HG03066 (cell line): ENCODE measurements around the gene UNC13B.
"Not testable (repeated sequence)": the region's sequence is repeated elsewhere in the genome, so short reads cannot be mapped to it uniquely, and the experiment has no call there.

Experiments used
- ATAC-seq: cut with Tn5 transposase; IDR thresholded peaks from one replicate; pipeline ENCODE4 v1.9.1; 2021; ENCODE audit warnings: low read depth; ENCODE audit not compliant: unreplicated experiment

UNC13B gene

DNA sequence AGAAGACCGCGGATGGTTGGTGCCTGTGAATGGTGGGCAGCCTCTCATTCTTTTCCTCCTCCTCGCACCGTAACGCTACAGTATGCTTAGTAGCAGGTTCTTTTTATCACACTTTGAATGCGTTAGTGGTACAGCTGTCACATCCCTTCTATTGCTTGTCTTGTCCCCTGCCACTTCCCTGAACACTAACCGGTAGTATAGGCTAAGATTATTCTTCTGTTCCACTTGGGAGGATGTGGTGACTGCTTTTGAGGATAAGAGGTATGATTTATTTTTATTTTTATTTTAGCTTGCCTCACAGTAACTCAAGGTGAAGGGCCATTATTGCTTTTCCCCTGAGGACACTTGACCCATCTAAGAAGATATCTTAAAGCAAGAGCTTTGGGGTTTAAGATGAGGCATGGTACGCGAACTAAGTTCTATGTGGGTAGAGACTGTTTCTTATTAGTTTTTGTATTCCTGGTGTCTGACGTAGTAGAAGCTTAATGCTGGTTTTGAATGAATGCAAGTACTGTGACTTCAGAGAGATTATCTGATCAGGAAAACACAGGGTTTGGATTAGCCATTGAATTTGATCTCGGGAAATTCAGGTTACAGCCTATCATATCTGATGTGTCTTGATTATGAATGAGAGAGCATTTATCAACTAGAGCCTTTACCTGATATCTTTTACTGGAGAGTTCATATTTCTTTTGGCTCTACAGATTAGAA lies 951 bp downstream of the UNC13B start:
- ATAC-seq: no peak

GRCh38 chr9:35163413-35163812 lies 1.6 kb downstream of the UNC13B start:
- no peak for ATAC-seq

DNA sequence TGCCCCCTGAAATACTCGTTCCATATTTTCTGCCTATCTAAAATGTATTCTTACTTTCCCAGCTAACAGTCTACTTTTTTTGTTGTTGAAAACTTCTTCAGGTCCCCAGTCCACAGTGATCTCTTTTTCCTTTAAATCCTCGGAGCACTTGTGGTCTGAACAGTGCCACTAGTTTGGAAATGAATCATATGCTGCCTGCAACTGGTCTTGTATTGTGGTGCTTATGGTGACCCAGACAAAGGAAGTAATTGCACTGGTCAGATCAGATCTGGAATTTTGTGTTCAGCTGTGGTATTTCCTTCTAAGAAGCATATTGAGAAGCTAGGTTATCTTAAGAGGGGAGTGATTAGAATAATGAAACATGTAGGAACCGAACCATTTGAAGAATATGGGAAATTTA lies 2.9 kb downstream of the UNC13B start:
- ATAC-seq: no peak

DNA sequence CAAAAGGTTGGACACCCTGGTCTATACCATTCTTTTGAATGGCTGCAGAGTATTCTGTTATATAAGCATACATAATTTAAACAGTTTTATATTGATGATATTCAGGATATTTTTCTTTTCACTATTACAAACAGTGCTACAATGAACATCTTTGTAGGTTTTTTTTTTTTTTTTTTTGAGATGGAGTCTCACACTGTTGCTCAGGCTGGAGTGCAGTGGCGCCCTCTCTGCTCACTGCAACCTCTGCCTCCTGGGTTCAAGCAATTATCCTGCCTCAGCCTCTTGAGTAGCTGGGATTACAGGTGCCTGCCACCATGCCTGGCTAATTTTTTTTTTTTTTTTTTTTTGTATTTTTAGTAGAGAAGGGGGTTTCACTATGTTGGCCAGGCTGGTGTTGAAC lies 5.6 kb downstream of the UNC13B start:
- ATAC-seq: not testable (repeated sequence)

DNA sequence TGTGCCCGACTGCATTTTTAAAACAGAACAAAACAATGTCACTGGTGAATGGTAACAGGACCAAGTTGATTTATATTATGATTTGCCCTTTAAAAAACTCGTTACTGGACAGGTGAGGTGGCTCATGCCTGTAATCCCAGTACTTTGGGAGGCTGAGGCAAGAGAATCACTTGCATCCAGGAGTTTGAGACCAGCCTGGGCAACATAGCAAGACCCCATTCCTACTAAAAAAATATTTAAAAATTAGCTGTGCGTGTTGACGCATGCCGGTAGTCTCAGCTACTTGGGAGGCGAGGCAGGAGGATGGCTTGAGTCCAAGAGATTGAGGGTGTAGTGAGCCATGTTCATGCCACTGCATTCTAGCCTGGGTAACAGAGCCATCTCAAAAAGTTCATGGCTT lies 7.2 kb downstream of the UNC13B start:
- ATAC-seq: no peak

- ATAC-seq: no peak
Observed at GRCh38 chr9:35172878-35173277, 11.1 kb downstream of the UNC13B start.

- no peak for ATAC-seq
Observed at GRCh38 chr9:35177520-35177919, 15.7 kb downstream of the UNC13B start.

DNA sequence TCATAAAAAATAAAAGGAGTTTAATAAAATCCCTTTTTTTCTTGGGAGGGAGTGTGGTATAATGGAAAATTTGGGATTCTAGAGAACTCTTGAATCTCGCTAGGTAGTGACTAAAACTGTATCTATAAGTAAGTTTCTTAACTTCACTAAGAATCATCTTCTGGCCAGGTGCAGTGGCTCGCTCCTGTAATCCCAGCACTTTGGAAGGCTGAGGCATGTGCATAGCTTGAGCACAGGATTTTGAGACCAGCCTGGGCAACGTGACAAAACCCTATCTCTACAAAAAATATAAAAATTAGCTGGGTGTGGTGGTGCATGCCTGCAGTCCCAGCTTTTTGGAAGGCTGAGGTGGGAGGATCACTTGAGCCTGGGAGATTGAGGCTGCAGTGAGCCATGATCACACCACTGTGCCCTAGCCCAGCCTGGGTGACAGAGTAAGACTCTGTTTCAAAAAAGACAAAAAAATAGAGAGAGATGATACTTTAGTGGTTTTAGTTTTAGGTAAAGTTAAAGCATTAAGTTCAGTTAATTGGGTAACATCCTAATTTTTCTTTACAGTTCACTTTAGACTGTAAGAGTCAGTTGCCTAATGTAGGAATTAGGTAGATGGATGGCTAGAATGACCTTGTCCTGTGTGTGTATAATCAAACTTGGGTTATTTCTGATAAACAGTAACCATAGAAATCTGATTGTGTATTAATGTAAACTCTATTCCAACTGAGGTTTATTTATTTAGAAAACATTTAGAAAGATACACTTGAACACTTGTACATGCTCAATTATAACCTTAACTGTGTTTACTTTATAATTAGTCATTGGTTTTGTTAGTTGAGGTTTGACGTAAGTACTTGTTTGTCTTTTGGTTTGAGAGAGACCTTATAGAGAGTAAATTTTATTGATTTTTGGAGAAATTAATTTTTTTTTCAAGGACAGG lies 17.8 kb downstream of the UNC13B start:
- no peak for ATAC-seq

DNA sequence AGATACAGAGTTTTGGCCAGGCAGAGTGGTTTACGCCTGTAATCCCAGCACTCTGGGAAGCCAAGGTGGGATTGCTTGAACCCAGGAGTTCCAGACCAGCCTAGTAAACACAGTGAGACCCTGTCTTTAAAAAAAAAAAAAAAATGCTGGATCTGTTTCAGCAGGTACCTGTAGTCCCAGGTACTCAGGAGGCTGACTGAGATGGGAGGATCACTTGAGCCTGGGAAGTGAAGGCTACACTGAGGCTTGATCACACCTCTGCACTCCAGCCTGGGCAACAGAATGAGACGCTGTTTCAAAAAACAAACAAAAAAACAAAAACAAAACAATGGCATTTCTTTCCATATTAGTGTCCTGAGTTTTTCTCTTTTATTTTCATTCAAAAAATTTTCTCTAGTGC lies 19.0 kb downstream of the UNC13B start:
- no peak for ATAC-seq

DNA sequence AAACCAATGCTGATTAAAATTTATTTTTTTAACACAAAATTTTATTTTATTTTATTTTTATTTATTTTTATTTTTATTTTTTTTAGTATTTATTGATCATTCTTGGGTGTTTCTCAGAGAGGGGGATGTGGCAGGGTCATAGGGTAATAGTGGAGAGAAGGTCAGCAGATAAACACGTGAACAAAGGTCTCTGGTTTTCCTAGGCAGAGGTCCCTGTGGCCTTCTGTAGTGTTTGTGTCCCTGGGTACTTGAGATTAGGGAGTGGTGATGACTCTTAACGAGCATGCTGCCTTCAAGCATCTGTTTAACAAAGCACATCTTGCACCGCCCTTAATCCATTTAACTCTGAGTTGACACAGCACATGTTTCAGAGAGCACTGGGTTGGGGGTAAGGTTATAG lies 20.6 kb downstream of the UNC13B start:
- ATAC-seq: not testable (repeated sequence)

- ATAC-seq: not testable (repeated sequence)
Observed at GRCh38 chr9:35182996-35183754, 21.4 kb downstream of the UNC13B start.

- ATAC-seq: not testable (repeated sequence)
Observed at GRCh38 chr9:35183755-35184480, 22.1 kb downstream of the UNC13B start.

DNA sequence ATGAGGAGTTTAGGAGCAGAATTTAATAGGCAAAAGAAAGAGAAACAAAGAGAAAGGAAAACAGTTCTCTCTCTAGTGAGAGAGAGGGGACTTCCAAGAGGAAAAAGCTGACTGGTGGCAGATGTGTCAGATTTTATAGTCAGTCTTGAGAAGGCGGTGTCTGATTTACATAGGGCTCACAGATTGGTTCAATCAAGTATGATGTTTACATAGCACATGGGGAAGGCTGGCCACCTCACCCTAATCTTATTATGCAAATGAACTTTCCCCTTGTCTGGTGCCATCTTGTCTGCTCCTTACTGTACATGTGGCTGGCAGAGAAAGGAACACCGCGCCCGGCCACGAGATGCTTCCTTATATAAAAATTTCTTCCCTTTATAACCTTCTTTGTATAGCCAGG lies 24.7 kb downstream of the UNC13B start:
- no peak for ATAC-seq

- no peak for ATAC-seq
Observed at GRCh38 chr9:35190203-35190602, 28.4 kb downstream of the UNC13B start.

DNA sequence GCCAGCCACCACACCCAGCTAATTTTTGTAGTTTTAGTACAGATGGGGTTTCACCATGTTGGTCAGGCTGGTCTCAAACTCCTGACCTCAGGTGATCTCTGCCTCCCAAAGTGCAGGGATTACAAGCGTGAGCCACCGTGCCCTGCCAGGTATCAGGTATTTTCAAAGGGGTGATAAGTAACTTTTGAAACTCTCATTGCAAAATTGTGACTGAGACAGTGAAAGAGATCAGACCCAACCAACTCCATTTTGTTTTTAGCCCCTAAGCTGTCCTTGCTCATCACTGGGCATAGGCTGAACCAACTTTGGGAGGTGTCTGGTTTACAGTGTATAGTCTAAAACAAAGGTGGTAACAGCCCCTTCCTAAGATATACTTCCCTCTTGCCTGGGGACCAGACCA lies 29.3 kb downstream of the UNC13B start:
- ATAC-seq: no peak

GRCh38 chr9:35193762-35194161 lies 32.0 kb downstream of the UNC13B start:
- ATAC-seq: no peak

DNA sequence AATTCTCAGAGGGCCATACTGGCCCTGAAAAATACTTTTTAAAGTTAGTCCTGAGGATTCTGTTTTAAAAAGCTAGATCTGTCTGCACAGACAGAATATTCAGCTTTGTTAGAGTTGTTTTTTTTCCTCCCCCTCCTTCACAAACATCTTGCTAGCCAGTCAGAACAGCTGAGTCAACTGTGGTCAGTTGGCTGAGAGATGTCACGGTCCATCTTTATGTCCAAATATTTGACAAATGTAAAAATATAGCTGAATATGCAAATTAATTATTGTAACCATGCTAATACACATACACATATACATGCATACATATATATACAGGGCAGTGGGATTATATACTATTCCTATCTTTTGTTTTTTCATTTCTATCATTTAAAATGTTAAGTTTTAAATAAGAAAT lies 33.9 kb downstream of the UNC13B start:
- ATAC-seq: no peak

DNA sequence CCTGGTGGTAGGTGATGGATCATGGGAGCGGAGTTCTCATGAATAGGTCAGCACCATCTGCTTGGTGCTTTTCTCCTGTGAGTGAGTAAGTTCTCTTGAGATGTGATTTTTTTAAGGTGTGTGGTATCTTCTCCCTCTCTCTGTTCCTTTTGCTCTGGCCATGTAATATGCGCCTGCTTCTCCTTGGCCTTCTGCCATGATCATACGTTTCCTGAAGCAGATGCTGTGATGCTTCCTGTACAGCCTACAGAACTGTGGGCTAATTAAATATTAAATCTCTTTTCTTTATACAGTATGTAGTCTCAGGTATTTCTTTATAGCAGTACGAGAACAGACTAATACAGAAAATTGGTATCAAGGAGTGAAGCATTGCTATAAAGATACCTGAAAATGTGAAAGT lies 36.4 kb downstream of the UNC13B start:
- no peak for ATAC-seq

DNA sequence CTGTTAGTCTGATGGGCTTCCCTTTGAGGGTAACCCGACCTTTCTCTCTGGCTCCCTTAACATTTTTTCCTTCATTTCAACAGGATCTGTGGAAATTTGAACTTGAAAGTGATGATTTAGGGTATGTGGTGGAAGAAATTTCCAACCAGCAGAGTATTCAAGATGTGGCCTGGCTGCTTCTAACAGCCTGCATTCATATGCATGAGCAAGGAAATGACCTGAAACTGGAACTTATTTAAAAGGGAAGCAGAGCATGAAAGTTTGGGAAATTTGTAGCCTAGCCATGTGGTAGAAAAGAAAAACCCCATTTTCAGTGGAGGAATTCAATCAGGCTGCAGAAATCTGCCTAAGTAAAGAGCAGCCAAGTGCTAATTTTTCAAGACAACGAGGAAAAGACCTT lies 41.7 kb downstream of the UNC13B start:
- no peak for ATAC-seq

DNA sequence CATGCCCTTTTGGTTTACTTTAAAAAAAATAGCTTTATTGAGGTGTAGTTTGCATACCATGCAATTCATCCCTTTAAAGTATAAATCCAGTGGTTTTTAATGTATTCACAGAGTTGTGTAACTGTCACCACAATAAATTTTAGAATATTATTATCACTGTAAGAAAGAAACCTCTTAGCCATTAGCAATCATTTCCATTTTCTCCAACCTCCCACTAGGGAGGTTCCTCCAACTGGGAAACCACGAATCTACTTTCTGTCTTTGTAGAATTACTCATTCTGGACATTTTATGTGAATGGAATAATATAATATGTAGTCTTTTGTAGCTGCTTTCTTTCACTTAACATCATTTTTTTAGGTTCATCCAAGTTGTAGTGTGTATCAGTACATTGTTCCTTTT lies 43.5 kb downstream of the UNC13B start:
- no peak for ATAC-seq
